AG08395 (cell line): ENCODE data around the gene HCN3.
A peak's percentile ranks its signal among the peaks of the same experiment; 100 is the strongest.

Experiments used
- DNase-seq: peaks from one replicate; pipeline ENCODE4 v3.0.0; 2012; ENCODE audit warnings: mixed read lengths, low spot score

Gene HCN3

GRCh38 chr1:155254228-155254713 lies 23.0 kb upstream of the HCN3 start:
- DNase-seq = peak; percentile 9

- DNase-seq = peak; percentile 28
Measured at GRCh38 chr1:155254714-155255242, 22.5 kb upstream of the HCN3 start.

- DNase-seq = peak; percentile 89
Measured at GRCh38 chr1:155255243-155256007, 21.8 kb upstream of the HCN3 start, which contains the start of gene ENTREP3. Gene ENTREP3, minus strand, starts transcription at chr1:155255483. Its CDS starts 606 bp downstream, at chr1:155254877.

GRCh38 chr1:155256058-155256852 lies 21.0 kb upstream of the HCN3 start:
- DNase-seq = no peak

GRCh38 chr1:155260276-155260675 lies 17.0 kb upstream of the HCN3 start:
- DNase-seq = no peak

DNA sequence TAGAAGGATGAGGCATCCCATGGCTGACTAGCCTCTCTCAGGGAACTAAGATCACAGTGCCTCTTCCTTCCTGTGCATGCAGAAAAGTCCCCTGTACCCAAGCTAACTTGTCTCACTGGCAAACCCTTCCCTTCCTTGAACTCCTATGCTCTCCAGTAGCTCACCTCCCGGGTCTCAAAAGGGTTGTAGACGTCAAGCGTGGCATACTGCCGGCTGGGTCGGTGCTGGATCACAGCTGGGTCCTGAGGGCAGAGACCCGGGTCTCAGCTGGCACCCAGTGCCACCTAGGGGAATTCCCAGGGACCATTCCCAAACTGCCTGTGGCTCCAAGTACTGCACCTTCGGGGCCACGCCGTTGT lies 15.8 kb upstream of the HCN3 start:
- DNase-seq = peak; percentile 25

GRCh38 chr1:155261852-155262673 lies 15.2 kb upstream of the HCN3 start, which contains the start of gene SCAMP3:
Gene SCAMP3, minus strand, starts transcription at chr1:155262360. Its CDS starts 209 bp downstream, at chr1:155262151.
- DNase-seq = peak; percentile 99

GRCh38 chr1:155263067-155263466 lies 14.2 kb upstream of the HCN3 start:
- DNase-seq = no peak

DNA sequence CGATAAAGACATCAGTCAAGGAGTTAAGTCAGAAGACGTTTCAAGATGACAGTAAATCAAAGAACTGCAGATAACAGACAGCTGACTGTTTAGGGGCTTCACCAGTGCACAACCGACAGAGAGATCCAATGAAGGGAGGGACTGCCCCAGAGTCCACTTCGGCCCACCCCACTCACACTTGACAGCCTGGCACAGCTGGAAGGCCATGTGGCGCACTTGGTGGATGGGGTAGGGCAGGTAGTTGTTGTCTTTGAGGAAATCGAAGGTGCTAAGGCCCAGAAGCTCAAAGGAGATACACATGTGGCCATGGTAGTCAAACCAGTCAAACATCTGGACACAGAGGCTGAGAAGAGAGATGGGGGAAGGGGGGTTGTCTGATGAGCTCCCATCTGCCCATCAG lies 10.7 kb upstream of the HCN3 start:
- no peak for DNase-seq

- DNase-seq = no peak
Measured at GRCh38 chr1:155267373-155267772, 9.9 kb upstream of the HCN3 start.

GRCh38 chr1:155268630-155269029 lies 8.6 kb upstream of the HCN3 start:
- no peak for DNase-seq

GRCh38 chr1:155269381-155269780 lies 7.9 kb upstream of the HCN3 start:
- DNase-seq = no peak

GRCh38 chr1:155272466-155273342 lies 4.6 kb upstream of the HCN3 start:
- peak; percentile 64 for DNase-seq

GRCh38 chr1:155273343-155274245 lies 3.7 kb upstream of the HCN3 start, which contains the start of gene CLK2:
Gene CLK2, minus strand, starts transcription at chr1:155273504. Its CDS starts 2,527 bp downstream, at chr1:155270977.
- peak; percentile 97 for DNase-seq

- peak; percentile 47 for DNase-seq
Measured at GRCh38 chr1:155277902-155278688, 832 bp downstream of the HCN3 start.

GRCh38 chr1:155278689-155279160 lies 1.5 kb downstream of the HCN3 start:
- no peak for DNase-seq

- no peak for DNase-seq
Measured at GRCh38 chr1:155279268-155279667, 2.0 kb downstream of the HCN3 start.

DNA sequence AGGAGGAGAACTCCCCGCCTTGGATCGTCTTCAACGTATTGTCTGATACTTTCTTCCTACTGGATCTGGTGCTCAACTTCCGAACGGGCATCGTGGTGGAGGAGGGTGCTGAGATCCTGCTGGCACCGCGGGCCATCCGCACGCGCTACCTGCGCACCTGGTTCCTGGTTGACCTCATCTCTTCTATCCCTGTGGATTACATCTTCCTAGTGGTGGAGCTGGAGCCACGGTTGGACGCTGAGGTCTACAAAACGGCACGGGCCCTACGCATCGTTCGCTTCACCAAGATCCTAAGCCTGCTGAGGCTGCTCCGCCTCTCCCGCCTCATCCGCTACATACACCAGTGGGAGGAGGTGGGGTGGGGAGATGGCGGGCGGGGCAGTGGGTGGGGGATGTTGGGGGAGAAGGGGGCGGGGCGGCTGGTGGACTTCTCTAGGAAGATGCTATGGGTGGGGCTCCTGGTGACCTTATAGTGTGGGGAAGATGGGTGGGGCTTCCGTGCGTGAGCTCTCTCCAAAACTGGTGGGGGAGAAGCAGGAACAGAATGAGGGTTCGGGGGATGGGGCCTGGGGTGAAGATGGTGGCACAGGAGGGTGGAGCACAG lies 5.3 kb downstream of the HCN3 start:
- DNase-seq = no peak
